Fibroblast of pulmonary artery (primary cell): ENCODE data around the gene DNAH3.
"Not testable (repeated sequence)": the region's sequence is repeated elsewhere in the genome, so short reads cannot be mapped to it uniquely, and the experiment has no call there.

Experiments
- DNase-seq: peaks from one replicate; pipeline ENCODE4 v3.0.0-alpha.2; 2010; ENCODE audit warnings: low read depth
- H3K4me3 ChIP-seq: replicated peaks from 2 replicates; pipeline ENCODE4 v1.5.1; 2011; ENCODE audit warnings: low read depth, mild to moderate bottlenecking, control low read depth, low read length, moderate library complexity
- TF ChIP-seq, protein P1 (sequence below): IDR thresholded peaks from 2 replicates; pipeline ENCODE4 v1.5.1; 2011; ENCODE audit warnings: mild to moderate bottlenecking, control low read depth, low read length, inconsistent platforms; ENCODE audit errors: missing control alignments

The DNAH3 gene

DNA sequence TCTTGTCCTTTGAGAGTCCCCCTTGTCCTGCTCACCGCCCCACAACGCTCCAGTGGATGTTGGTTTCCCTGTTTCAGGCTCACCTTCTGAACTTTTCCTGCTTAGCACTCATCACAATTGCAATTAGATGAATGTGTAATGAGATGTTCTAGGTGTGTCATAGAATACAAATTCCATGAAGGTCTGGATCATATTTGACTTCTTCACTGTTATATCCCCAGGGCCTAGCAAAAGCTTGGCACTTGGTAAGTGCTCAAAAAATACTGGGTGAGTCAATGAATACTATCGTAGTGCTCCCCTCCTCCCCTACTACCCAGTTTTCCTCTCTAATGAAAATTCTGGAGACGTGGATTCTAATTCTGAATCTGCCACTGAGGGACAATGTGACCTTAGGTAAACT is 33.1 kb downstream of the DNAH3 start:
- TF ChIP-seq, protein P1, sequence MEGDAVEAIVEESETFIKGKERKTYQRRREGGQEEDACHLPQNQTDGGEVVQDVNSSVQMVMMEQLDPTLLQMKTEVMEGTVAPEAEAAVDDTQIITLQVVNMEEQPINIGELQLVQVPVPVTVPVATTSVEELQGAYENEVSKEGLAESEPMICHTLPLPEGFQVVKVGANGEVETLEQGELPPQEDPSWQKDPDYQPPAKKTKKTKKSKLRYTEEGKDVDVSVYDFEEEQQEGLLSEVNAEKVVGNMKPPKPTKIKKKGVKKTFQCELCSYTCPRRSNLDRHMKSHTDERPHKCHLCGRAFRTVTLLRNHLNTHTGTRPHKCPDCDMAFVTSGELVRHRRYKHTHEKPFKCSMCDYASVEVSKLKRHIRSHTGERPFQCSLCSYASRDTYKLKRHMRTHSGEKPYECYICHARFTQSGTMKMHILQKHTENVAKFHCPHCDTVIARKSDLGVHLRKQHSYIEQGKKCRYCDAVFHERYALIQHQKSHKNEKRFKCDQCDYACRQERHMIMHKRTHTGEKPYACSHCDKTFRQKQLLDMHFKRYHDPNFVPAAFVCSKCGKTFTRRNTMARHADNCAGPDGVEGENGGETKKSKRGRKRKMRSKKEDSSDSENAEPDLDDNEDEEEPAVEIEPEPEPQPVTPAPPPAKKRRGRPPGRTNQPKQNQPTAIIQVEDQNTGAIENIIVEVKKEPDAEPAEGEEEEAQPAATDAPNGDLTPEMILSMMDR: no peak
- no peak for DNase-seq
- H3K4me3 ChIP-seq: no peak overlapping the region

DNA sequence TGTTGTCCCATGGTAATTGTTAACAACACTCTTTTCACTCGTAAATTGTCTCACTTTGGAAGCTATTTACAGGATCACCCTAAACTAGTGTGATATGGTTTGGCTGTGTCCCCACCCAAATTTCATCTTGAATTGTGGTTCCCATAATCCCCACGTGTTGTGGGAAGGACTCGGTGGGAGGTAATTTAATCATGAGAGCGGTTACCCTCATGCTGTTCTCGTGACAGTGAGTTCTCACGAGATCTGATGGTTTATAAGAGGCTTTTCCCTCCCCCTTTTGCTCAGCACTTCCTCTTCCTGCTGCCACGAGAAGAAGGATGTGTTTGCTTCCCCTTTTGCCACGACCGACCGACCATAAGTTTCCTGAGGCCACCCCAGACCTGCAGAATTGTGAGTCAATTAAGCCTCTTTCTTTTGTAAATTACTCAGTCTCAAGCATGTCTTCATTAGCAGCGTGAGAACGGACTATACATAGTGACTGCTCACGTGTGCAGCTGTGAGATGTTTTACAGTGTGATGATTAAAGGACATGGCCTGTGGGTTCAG is 34.4 kb downstream of the DNAH3 start:
- H3K4me3 ChIP-seq: peak overlapping the region; percentile 17
- TF ChIP-seq, protein P1: no peak
- peak; percentile 24 for DNase-seq

DNA sequence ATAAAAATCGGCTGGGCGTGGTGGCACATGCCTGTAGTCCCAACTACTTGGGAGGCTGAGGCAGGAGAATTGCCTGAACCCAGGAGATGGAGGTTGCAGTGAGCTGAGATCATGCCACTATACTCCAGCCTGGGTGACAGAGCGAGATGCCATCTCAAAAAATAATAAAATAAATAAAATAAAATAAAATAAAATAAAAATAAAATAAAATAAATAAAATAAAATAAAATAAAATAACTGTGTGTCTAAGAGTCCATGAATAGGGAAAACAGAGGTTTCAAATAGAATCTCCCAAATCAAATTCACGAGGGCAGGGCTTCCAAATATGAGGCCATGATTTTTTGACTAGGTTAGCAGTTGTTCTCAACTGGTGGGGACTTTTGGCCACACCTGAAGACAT is 35.1 kb downstream of the DNAH3 start:
- H3K4me3 ChIP-seq: not testable (repeated sequence)

DNA sequence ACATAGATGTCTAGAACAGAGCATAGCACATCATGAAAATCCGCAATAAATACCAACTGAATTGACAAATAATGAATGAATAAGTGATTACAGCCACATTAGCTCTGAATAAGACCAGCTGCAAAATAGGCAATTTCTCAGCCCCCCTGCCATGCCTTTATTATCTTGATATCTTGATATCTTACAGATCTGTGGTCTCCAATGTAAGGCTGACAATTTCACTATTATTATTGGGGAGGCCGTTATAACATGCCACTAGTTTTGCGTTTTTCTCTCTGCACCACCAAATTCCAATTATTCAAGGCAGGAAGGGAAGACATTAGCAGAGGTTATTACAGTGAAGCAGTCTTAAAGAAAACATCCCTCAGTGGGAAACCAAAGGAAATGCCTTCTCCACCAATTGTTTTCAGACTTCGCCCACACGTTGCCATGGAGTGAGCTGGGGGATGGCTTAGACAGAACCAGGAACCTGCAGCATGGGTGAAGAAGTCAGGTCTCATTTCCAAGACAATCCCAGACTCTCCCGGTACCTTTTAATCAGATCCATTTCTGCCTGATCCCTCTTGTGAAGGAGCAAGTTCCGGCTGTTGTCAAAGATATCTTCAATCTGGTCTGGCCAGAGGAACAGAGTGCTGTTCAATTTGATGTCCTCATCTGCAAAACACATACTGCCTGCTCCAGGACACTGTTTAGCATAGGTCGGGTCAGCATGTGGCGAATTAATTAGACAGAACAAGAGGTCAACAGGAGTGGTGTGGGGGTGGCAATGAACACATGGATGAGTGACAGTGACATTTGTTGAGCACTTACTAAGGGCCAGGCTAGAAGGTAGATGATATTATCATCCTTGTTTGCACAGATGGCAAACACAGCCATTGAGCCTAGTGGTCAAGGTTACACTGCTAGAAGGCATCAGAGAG is 46.4 kb downstream of the DNAH3 start:
- no peak overlapping the region for H3K4me3 ChIP-seq
- DNase-seq: peak; percentile 65
- TF ChIP-seq, protein P1: no peak

More for the DNA sequence above, 35.1 kb downstream of the DNAH3 start:
- not testable (repeated sequence) for DNase-seq

DNA sequence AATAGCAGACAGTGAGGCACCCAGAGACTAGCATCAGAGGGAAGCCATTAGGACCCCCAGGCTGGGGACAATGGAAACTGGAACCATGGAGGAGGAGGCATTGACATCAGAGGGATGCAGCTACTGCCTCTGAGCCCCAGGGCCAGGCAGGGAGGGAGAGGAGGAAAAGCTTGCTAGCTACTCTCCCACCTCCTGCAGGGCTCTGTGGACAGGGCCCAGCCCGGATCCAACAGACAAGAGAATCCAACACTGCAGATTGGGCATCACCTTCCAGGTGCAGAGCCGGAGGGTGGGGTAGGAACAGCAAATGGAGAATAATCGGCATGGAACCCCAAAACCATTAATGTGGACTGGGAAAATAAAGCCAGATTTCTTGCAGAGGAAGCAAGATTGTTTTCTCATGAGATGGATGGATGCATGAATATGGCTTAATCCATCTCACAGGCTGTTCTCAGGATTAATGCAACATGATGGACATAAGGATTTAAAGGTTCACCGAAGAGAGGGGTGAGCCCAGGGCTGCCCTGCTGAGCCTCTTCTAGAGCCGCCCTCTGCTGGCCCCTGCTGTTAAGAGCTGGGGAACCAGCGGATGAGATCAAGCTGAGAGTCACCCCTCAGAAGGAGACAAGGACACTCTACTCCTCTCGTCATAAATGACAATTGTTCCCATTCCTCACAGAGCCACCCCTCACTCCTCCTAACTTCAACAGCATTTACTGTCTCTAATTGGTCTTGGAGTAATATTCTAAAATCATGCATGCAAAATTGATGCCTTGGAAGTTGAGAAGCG is 48.8 kb downstream of the DNAH3 start:
- H3K4me3 ChIP-seq: no peak overlapping the region
- TF ChIP-seq, protein P1: peak; percentile 58
- peak; percentile 39 for DNase-seq

DNA sequence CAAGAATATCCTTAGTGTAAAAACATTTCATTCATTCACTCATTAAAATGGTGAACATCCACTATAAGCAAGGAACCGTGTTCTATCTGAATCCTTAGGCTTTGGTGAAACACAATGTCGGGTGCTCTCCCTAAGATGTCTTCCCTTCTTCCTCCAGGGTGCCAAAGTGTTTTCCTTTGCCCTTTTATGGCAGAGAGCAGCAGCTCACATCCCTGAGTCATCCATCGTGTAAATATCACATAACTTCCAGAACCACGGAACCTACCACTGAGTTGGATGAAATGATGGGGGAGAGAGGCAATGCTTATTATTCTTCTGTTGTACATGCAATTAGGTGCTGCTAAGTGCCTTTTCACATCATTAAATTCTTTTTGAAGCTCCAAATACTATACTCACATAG is 50.2 kb downstream of the DNAH3 start:
- DNase-seq: peak; percentile 64
- H3K4me3 ChIP-seq: no peak overlapping the region
- TF ChIP-seq, protein P1: no peak

DNA sequence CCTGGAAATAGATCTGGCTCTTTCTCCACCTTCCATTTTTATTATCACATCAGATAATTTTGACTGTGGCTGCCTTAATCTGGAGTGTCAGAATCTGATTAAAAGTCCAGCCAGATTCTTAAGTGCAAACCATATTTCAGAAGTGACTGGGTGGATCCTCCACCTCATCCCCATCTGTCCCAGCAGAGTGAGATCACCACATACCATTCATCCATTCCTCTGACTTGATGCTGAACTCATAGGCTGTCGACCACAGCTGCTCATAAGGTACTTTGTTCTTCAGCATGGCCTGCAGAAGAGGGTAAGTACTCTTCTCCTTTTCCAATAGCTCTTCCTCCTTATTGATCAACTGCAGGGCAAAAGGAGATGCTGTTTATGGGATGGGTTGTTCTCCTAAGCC is 53.5 kb downstream of the DNAH3 start:
- TF ChIP-seq, protein P1: no peak
- DNase-seq: peak; percentile 10
- H3K4me3 ChIP-seq: no peak overlapping the region

DNA sequence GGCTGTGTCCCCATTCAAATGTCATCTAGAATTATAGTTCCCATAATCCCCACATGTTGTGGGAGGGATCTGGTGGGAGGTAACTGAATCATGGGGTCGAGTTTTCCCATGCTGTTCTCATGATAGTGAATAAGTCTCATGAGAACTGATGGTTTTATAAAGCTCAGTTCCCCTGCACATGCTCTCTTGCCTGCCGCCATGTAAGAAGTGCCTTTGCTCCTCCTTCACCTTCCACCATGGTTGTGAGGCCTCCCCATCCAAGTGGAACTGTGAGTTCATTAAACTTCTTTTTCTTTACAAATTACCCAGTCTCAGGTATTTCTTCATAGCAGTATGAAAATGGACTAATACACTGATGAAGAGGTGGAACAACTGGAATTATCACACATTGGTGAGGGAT is 55.9 kb downstream of the DNAH3 start:
- not testable (repeated sequence) for H3K4me3 ChIP-seq, DNase-seq
